ENCODE results near the gene ELOVL3.

ELOVL3 gene

GRCh38 chr10:102275343-102275742 lies 49.2 kb downstream of the ELOVL3 start:
- H3K9me3 ChIP-seq (ENCODE audit: insufficient read depth, low read length, severe bottlenecking), result no peaks in the 10 kb centered on the region
- no peaks in the 10 kb centered on the region for H3K27me3 ChIP-seq (ENCODE audit: insufficient read depth, low read length, poor library complexity)
- no peak overlapping the region for H3K27ac ChIP-seq (ENCODE audit: low read length)
- peaks cover 10% of the 10 kb centered on the region for H3K36me3 ChIP-seq (ENCODE audit: insufficient read depth, low read length)
- TF ChIP-seq, protein P1, sequence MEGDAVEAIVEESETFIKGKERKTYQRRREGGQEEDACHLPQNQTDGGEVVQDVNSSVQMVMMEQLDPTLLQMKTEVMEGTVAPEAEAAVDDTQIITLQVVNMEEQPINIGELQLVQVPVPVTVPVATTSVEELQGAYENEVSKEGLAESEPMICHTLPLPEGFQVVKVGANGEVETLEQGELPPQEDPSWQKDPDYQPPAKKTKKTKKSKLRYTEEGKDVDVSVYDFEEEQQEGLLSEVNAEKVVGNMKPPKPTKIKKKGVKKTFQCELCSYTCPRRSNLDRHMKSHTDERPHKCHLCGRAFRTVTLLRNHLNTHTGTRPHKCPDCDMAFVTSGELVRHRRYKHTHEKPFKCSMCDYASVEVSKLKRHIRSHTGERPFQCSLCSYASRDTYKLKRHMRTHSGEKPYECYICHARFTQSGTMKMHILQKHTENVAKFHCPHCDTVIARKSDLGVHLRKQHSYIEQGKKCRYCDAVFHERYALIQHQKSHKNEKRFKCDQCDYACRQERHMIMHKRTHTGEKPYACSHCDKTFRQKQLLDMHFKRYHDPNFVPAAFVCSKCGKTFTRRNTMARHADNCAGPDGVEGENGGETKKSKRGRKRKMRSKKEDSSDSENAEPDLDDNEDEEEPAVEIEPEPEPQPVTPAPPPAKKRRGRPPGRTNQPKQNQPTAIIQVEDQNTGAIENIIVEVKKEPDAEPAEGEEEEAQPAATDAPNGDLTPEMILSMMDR (IDR thresholded peaks at IDR 0.05; ENCODE audit: borderline replicate concordance, extremely low read depth, low read length, poor library complexity, severe bottlenecking), result no peak
- TF ChIP-seq EZH2 (IDR thresholded peaks at IDR 0.05; ENCODE audit: borderline replicate concordance, low read depth, low read length, severe bottlenecking), result no peak
- H3K79me2 ChIP-seq (ENCODE audit: insufficient read depth, low read length), result peaks cover 86% of the 10 kb centered on the region
- DNase-seq (no peak), ATAC-seq (ENCODE audit: insufficient read depth, low read depth) (no peak)
- no peak overlapping the region for H3K4me3 ChIP-seq (ENCODE audit: low read depth in 1 of 2, low read length in 2 of 2)
- no peak overlapping the region for H2AFZ ChIP-seq (ENCODE audit: low read depth, low read length)
- peaks cover 31% of the 10 kb centered on the region; the same call in 1 of the 2 replicates for H4K20me1 ChIP-seq (ENCODE audit: insufficient read depth, low read length)
- H3K9ac ChIP-seq (ENCODE audit: low read depth, low read length), result no peak overlapping the region
- H3K4me1 ChIP-seq (ENCODE audit: insufficient read depth, low read length), result no peaks in the 10 kb centered on the region
- H3K4me2 ChIP-seq (ENCODE audit: insufficient read depth, low read length), result no peak overlapping the region

DNA sequence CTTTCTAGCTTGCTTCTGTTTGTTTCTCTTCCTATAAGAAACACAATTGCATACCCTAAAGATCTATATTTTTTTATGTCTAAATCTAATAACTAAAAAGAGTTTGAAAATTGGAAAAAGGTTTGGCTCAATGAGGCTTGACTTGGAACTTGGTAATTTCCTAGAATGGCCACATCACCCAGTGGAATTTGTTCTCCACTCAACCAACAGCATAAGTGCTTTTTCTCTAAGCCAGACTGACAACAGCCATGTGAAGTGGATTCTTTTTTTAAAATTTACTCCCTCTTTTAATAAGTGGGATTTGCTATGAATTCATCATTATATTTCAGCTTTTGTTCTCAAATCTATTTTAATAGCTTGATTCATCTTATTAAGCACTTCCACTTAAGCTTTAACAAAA lies 53.0 kb downstream of the ELOVL3 start:
- ATAC-seq (ENCODE audit: insufficient read depth, low read depth) (no peak), DNase-seq (no peak)
- Histone ChIP-seq H3K27ac (ENCODE audit: low read length) (no peak overlapping the region), H2AFZ (ENCODE audit: low read depth, low read length) (no peak overlapping the region), H3K4me3 (ENCODE audit: low read depth in 1 of 2, low read length in 2 of 2) (no peak overlapping the region), H3K9me3 (ENCODE audit: insufficient read depth, low read length, severe bottlenecking) (no peaks in the 10 kb centered on the region), H3K4me1 (ENCODE audit: insufficient read depth, low read length) (no peaks in the 10 kb centered on the region; the same call in 1 of the 2 replicates), H3K27me3 (ENCODE audit: insufficient read depth, low read length, poor library complexity) (no peaks in the 10 kb centered on the region), H3K9ac (ENCODE audit: low read depth, low read length) (no peak overlapping the region), H4K20me1 (ENCODE audit: insufficient read depth, low read length) (peaks cover 32% of the 10 kb centered on the region), H3K36me3 (ENCODE audit: insufficient read depth, low read length) (peaks cover 10% of the 10 kb centered on the region; the same call in 1 of the 2 replicates), H3K79me2 (ENCODE audit: insufficient read depth, low read length) (peaks cover 75% of the 10 kb centered on the region), H3K4me2 (ENCODE audit: insufficient read depth, low read length) (no peak overlapping the region)
- TF ChIP-seq, protein P1 (IDR thresholded peaks at IDR 0.05; ENCODE audit: borderline replicate concordance, extremely low read depth, low read length, poor library complexity, severe bottlenecking), result no peak
- no peak for TF ChIP-seq EZH2 (IDR thresholded peaks at IDR 0.05; ENCODE audit: borderline replicate concordance, low read depth, low read length, severe bottlenecking)
